Measurements from ENCODE around the gene ALG9. TPM values are rescaled to one million over a fixed set of nuclear protein-coding genes. Genes with fewer than 3 reads are reported as not detected.

The ALG9 gene
- total and polyA plus RNA-seq, 7 experiments from 2014 or later: 14.1 to 30.2 (median 27.8) TPM

GRCh38 chr11:111851067-111851466, 20.3 kb downstream of the ALG9 start:
- H3K27ac Mint-ChIP-seq: no peak overlapping the region
- DNase-seq (no peak), ATAC-seq (no peak)
- Histone ChIP-seq H3K36me3 (ENCODE audit: control insufficient read depth in 2 of 3, insufficient read depth in 3 of 3, low read length in 3 of 3) (peaks cover 0 to 60% (median 8%) of the 10 kb centered on the region in 3 experiments), H3K4me1 (ENCODE audit: control insufficient read depth in 2 of 2, insufficient read depth in 2 of 2, low read length in 2 of 2) (no peaks in the 10 kb centered on the region), H3K27me3 (ENCODE audit: control insufficient read depth in 2 of 2, insufficient read depth in 2 of 2, low read length in 2 of 2) (no peaks in the 10 kb centered on the region), H3K9me3 (ENCODE audit: control insufficient read depth in 2 of 3, low read length in 3 of 3) (no peaks in the 10 kb centered on the region), H3K27ac (ENCODE audit: low read depth, low read length) (no peak overlapping the region), H3K4me3 (ENCODE audit: low read length) (no peak overlapping the region)
- H3K27me3 Mint-ChIP-seq: no peaks in the 10 kb centered on the region
- H3K4me1 Mint-ChIP-seq: peaks cover 0 to 4% (median 0%) of the 10 kb centered on the region in 7 donors
- intact Hi-C loops (cut with micrococcal nuclease): no loop called here
- ChIA-PET POLR2A (interaction anchor here (0.8 kb wide), 1 partner anchor 1069 kb away, joined by 3 read pairs; no protein-coding TSS in a partner anchor), CTCF (no interaction called here)
- H3K4me3 Mint-ChIP-seq: no peak overlapping the region
- no peaks in the 10 kb centered on the region for H3K9me3 Mint-ChIP-seq
- H3K36me3 Mint-ChIP-seq: peaks cover 15 to 54% (median 26%) of the 10 kb centered on the region in 5 donors

DNA sequence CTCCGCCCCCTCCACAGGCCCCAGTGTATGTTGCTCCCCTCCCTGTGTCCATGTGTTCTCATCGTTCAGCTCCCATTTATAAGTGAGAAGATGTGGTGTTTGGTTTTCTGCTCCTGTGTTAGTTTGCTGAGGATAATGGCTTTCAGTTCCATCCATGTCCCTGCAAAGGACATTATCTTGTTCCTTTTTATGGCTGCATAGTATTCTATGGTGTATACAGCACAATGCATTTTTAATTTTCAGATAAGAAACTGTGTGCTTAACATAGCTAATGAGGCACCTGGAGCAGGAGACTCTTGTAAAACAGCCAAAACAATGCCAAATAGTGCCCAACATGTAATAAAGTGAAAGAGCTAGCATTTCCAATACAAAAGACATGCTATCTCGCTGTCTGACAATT, 21.8 kb downstream of the ALG9 start:
- Mint-ChIP-seq H3K9me3 (no peaks in the 10 kb centered on the region), H3K4me1 (peaks cover 0 to 2% (median 0%) of the 10 kb centered on the region in 7 donors), H3K36me3 (peaks cover 7 to 44% (median 18%) of the 10 kb centered on the region in 5 donors), H3K27me3 (no peaks in the 10 kb centered on the region), H3K4me3 (no peak overlapping the region), H3K27ac (no peak overlapping the region)
- intact Hi-C loops (cut with micrococcal nuclease): no loop called here
- Histone ChIP-seq H3K27me3 (ENCODE audit: control insufficient read depth in 2 of 2, insufficient read depth in 2 of 2, low read length in 2 of 2) (no peaks in the 10 kb centered on the region), H3K27ac (ENCODE audit: low read depth, low read length) (no peak overlapping the region), H3K36me3 (ENCODE audit: control insufficient read depth in 2 of 3, insufficient read depth in 3 of 3, low read length in 3 of 3) (peaks cover 0 to 56% (median 10%) of the 10 kb centered on the region in 3 experiments), H3K9me3 (ENCODE audit: control insufficient read depth in 2 of 3, low read length in 3 of 3) (no peaks in the 10 kb centered on the region), H3K4me1 (ENCODE audit: control insufficient read depth in 2 of 2, insufficient read depth in 2 of 2, low read length in 2 of 2) (no peaks in the 10 kb centered on the region), H3K4me3 (ENCODE audit: low read length) (no peak overlapping the region)
- POLR2A ChIA-PET: no interaction called here
- DNase-seq (no peak), ATAC-seq (no peak)
- CTCF ChIA-PET: interaction anchor here (0.7 kb wide), 1 partner anchor 286 kb away, joined by 3 read pairs; no protein-coding TSS in a partner anchor

DNA sequence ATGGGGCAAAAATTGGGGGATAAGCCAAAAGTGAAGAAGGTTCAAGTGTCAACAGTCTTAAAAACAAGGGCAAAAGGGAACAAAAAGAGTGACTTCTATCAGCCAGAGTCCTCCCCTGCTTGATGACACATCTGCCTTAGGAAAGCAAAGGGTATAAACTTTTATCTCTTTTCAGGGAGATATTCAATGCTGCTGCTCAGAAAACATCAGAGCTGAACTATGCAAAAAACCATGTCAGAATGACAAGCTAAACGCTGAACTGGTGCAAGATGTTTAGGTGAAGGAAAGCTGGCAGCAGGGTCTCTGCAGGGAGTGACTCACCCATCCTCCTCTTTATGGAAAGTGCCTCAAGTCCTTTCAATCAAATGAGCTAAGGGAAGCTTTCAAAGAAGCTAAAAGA, 24.7 kb downstream of the ALG9 start:
- ATAC-seq (no peak), DNase-seq (no peak)
- H3K4me1 Mint-ChIP-seq: peaks cover 0 to 2% (median 0%) of the 10 kb centered on the region in 7 donors
- no peak overlapping the region for H3K4me3 Mint-ChIP-seq
- peak overlapping the region in 2 of 9 donors; percentile 10 to 21 for H3K27ac Mint-ChIP-seq
- Histone ChIP-seq H3K4me3 (ENCODE audit: low read length) (no peak overlapping the region), H3K36me3 (ENCODE audit: control insufficient read depth in 2 of 3, insufficient read depth in 3 of 3, low read length in 3 of 3) (peaks cover 0 to 39% (median 10%) of the 10 kb centered on the region in 3 experiments), H3K4me1 (ENCODE audit: control insufficient read depth in 2 of 2, insufficient read depth in 2 of 2, low read length in 2 of 2) (no peaks in the 10 kb centered on the region), H3K9me3 (ENCODE audit: control insufficient read depth in 2 of 3, low read length in 3 of 3) (no peaks in the 10 kb centered on the region), H3K27ac (ENCODE audit: low read depth, low read length) (no peak overlapping the region), H3K27me3 (ENCODE audit: control insufficient read depth in 2 of 2, insufficient read depth in 2 of 2, low read length in 2 of 2) (no peaks in the 10 kb centered on the region)
- ChIA-PET CTCF (interaction anchor here (0.7 to 1.3 kb wide), 3 partner anchors 105 to 1620 kb away, joined by 3 to 4 read pairs (median 3); no protein-coding TSS in a partner anchor), POLR2A (no interaction called here)
- H3K36me3 Mint-ChIP-seq: peaks cover 0 to 35% (median 11%) of the 10 kb centered on the region in 5 donors
- H3K9me3 Mint-ChIP-seq: no peaks in the 10 kb centered on the region
- no peaks in the 10 kb centered on the region for H3K27me3 Mint-ChIP-seq
- intact Hi-C loops (cut with micrococcal nuclease): no loop called here

DNA sequence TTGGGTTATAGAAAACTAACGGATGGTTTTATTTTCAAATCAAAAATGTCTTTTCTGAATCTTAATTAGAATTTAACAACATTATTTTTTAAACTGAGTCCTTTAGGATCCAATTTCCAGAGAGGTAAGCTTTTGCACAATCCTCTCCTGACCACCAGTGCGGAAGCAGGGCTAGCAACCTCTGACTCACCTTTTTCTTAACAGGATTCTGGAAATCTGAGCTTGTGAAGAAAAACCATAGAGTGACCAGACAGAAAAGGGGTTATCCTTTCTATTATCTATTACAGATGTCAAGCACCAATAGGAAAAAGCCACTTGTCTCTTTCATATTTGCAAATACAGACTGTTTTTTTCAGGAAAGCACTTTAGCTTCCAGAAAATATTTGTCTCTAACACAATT, 25.3 kb downstream of the ALG9 start:
- H3K27me3 ChIP-seq (ENCODE audit: control insufficient read depth in 2 of 2, insufficient read depth in 2 of 2, low read length in 2 of 2): no peaks in the 10 kb centered on the region
- CTCF ChIA-PET: interaction anchor here (0.7 to 1.3 kb wide), 3 partner anchors 104 to 1619 kb away, joined by 3 to 4 read pairs (median 3); no protein-coding TSS in a partner anchor
- DNase-seq: no peak
- H3K27ac ChIP-seq (ENCODE audit: low read depth, low read length): no peak overlapping the region
- Mint-ChIP-seq H3K27me3 (no peaks in the 10 kb centered on the region), H3K4me1 (peaks cover 0 to 8% (median 4%) of the 10 kb centered on the region in 7 donors), H3K36me3 (peaks cover 0 to 34% (median 11%) of the 10 kb centered on the region in 5 donors), H3K9me3 (no peaks in the 10 kb centered on the region), H3K4me3 (no peak overlapping the region), H3K27ac (no peak overlapping the region)
- no peaks in the 10 kb centered on the region for H3K9me3 ChIP-seq (ENCODE audit: control insufficient read depth in 2 of 3, low read length in 3 of 3)
- no peak for ATAC-seq
- no peak overlapping the region for H3K4me3 ChIP-seq (ENCODE audit: low read length)
- no peaks in the 10 kb centered on the region for H3K4me1 ChIP-seq (ENCODE audit: control insufficient read depth in 2 of 2, insufficient read depth in 2 of 2, low read length in 2 of 2)
- intact Hi-C loops (cut with micrococcal nuclease): no loop called here
- POLR2A ChIA-PET: no interaction called here
- peaks cover 0 to 39% (median 10%) of the 10 kb centered on the region in 3 experiments for H3K36me3 ChIP-seq (ENCODE audit: control insufficient read depth in 2 of 3, insufficient read depth in 3 of 3, low read length in 3 of 3)

- POLR2A ChIA-PET: no interaction called here
- Histone ChIP-seq H3K27me3 (ENCODE audit: control insufficient read depth in 2 of 2, insufficient read depth in 2 of 2, low read length in 2 of 2) (no peaks in the 10 kb centered on the region), H3K27ac (ENCODE audit: low read depth, low read length) (no peak overlapping the region), H3K4me1 (ENCODE audit: control insufficient read depth in 2 of 2, insufficient read depth in 2 of 2, low read length in 2 of 2) (no peaks in the 10 kb centered on the region), H3K4me3 (ENCODE audit: low read length) (no peak overlapping the region), H3K9me3 (ENCODE audit: control insufficient read depth in 2 of 3, low read length in 3 of 3) (no peaks in the 10 kb centered on the region), H3K36me3 (ENCODE audit: control insufficient read depth in 2 of 3, insufficient read depth in 3 of 3, low read length in 3 of 3) (peaks cover 0 to 39% (median 10%) of the 10 kb centered on the region in 3 experiments)
- ATAC-seq (peak; percentile 54), DNase-seq (no peak)
- H3K9me3 Mint-ChIP-seq: no peaks in the 10 kb centered on the region
- H3K4me1 Mint-ChIP-seq: peaks cover 0 to 9% (median 4%) of the 10 kb centered on the region in 7 donors
- no peak overlapping the region for H3K4me3 Mint-ChIP-seq
- intact Hi-C loops (cut with micrococcal nuclease): no loop called here
- H3K27me3 Mint-ChIP-seq: no peaks in the 10 kb centered on the region
- H3K36me3 Mint-ChIP-seq: peaks cover 0 to 35% (median 11%) of the 10 kb centered on the region in 5 donors
- CTCF ChIA-PET: interaction anchor here (0.9 to 1.3 kb wide), 2 partner anchors 104 to 279 kb away, joined by 3 to 4 read pairs; no protein-coding TSS in a partner anchor
- peak overlapping the region in 1 of 9 donors; percentile 15 for H3K27ac Mint-ChIP-seq
Measured at GRCh38 chr11:111845276-111846028, 25.9 kb downstream of the ALG9 start.

GRCh38 chr11:111843661-111844060, 27.7 kb downstream of the ALG9 start:
- Mint-ChIP-seq H3K27ac (peak overlapping the region in 1 of 9 donors; percentile 27), H3K36me3 (peaks cover 0 to 36% (median 5%) of the 10 kb centered on the region in 5 donors), H3K9me3 (no peaks in the 10 kb centered on the region), H3K27me3 (no peaks in the 10 kb centered on the region), H3K4me3 (no peak overlapping the region), H3K4me1 (peaks cover 0 to 9% (median 4%) of the 10 kb centered on the region in 7 donors)
- ChIA-PET POLR2A (interaction anchor here (0.6 kb wide), 1 partner anchor 656 kb away, joined by 3 read pairs; no protein-coding TSS in a partner anchor), CTCF (interaction anchor here (0.7 to 3.0 kb wide), 5 partner anchors 10 to 260 kb away, joined by 3 to 18 read pairs (median 4); no protein-coding TSS in a partner anchor)
- Histone ChIP-seq H3K27ac (ENCODE audit: low read depth, low read length) (no peak overlapping the region), H3K27me3 (ENCODE audit: control insufficient read depth in 2 of 2, insufficient read depth in 2 of 2, low read length in 2 of 2) (no peaks in the 10 kb centered on the region), H3K9me3 (ENCODE audit: control insufficient read depth in 2 of 3, low read length in 3 of 3) (no peaks in the 10 kb centered on the region), H3K4me3 (ENCODE audit: low read length) (no peak overlapping the region), H3K36me3 (ENCODE audit: control insufficient read depth in 2 of 3, insufficient read depth in 3 of 3, low read length in 3 of 3) (peaks cover 0 to 24% (median 4%) of the 10 kb centered on the region in 3 experiments), H3K4me1 (ENCODE audit: control insufficient read depth in 2 of 2, insufficient read depth in 2 of 2, low read length in 2 of 2) (no peaks in the 10 kb centered on the region)
- no peak for ATAC-seq
- intact Hi-C loops (cut with micrococcal nuclease): loop anchor here in 1 of 2 donors (5.0 kb wide), 1 partner anchor 76 kb away; the partner anchor contains the start of gene PPP2R1B
- DNase-seq: no peak

All from naive thymus-derived CD4-positive, alpha-beta T cell (primary cell).